HG03159 (cell line): Measurements from ENCODE around the gene TSPAN33.

Experiments
- ATAC-seq: cut with Tn5 transposase; IDR thresholded peaks from one replicate; pipeline ENCODE4 v1.9.1; 2021; ENCODE audit warnings: mild to moderate bottlenecking, moderate library complexity; ENCODE audit not compliant: unreplicated experiment

The TSPAN33 gene

DNA sequence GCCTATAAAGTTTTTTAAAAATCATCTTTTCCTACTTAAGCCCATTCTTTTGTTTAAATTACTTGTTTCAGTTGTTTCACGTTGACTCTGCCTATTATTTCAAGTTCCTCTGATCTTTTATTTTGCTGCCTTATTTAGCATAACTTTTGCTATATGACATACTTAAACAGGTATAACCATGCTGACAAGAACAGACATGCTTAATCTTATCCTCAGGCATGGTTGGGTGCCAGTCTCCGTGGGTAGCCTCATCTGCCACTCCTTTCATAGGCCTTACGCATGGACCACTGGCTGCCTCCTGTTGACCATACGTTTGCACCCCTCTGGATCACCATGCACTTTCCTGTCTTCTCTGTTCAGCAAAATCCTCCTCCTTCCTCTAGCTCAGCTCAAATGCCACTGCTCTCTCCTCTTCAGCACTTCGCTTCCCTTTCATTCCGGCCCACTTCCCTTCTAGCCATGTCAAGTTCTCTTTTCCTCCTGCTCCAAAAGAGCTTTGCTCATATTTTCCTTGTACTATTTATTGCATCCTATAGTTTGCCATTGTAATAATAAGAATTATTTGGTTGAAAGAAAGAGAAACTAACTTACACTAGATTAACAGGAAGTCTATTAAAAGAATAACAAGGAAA lies 10.0 kb upstream of the TSPAN33 start:
- no peak for ATAC-seq

DNA sequence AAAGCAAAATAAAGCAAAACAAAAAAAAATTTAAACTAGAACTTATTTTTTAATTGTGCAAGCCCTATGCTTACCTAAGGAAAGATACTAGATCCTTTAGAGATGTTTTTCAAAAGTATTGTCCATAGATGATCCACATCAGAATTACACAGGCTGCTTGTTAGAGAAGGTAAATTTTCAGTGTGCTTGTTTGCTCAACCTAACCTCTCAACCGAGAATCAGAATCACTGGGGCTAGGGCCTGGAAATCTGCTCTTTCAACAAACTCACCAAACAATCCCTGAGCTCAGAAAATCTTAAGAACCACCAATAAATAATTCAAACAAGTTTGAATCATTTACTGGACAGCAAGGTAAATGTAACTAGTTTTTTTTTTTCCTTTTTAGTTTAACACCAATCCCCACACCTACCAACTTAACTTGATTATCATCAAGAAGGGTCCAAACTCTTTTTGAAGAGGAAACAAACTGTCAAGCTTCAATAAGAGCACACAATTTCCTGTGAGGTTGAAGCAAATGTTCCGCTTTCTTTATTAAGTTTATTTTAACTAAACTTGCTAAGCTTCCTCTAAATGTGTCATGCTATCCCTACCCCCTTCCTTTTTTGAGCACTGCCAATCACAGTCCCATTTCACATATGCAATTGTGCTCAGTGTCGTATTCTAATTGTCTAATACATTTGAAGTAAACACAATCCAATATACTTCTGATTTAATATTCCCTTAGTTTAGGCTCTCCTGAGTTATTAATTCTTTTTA lies 7.4 kb upstream of the TSPAN33 start:
- no peak for ATAC-seq

DNA sequence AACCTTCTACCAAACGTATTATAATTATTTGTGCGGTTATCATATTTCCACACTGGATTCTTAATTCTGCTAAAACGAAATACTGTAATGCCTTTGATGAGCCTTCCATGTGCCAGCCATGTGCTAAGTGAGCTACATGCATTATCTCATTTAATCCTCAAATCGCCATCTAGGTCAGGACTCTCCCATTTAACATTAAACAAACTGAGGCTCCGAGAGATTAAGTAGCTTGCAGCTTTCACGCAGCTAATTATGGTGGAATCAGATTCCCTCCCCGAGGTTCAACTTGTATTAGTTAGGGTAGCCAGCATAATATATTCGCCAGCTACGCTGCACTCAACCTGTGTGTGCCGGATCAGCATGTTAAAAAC lies 798 bp upstream of the TSPAN33 start:
- no peak for ATAC-seq

DNA sequence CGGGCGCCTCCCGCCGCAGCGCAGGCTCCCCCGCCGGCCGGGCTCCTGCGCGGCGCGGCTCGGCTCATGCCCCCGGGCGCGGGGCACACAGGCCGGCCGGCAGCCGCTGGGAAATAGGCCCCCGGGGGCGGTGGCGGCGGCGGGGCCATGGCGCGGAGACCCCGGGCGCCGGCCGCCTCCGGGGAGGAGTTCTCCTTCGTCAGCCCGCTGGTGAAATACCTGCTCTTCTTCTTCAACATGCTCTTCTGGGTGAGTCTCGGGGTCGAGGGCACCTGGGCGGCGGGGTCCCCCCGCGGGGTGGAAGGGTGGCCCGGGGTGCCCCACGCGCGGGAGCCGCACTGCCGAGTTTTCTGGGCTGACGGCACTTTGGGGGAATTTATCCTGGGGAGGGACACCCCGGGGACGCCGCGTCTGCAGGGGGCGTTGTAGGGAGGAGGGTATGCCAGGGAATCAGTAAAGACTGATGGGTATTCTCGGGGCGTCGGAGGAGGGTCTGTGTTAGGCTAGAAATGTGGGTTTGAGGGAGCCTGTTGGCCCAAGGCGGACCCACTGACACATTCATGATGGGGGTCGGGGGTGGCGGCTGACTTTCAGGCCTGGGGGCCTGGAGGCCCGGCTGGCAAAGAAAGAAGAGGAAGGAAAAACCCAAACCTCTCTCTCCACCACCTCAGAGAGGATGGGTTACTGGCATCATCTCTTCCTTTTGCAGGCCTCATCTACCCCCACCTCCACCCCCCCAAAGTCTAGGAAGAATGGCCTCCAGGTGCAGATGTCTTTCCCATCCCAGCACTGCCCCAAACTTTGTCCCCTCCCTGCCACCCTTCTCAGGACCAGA lies 544 bp downstream of the TSPAN33 start:
- ATAC-seq, result peak; percentile 12

DNA sequence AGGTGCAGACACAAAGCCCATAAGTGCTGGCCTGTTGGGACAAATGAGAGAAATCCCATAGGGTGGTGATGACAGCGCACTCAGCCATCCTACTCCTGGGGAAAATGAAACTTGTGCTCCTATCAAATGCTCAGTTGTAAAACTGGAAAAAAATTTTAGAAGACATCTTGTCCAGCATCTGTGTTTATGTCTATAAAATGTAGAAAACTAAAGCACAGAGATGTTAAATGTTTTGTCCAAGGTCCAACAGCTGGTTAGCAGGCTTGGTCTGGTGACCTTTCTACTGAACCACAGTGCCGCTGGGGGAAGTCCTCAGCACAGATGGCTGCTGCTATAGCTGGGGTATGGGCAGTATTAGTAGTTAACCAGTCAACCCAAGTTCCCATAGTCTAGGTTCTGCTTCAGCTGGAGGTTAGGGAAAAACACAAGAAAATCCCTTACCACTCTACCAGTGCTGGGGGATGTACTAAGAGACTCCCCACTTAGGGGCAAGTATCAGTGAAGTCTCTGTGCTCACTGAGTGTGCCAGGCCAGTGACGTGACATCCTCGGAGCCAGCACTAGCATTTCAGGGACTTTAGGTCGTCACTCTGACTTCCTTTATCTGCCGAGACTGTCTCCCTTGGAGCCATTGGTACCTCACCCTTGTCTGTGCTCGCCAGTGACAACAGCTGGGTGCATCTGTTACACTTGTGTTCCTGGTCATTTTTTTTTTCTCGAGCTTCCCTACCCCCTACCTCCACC lies 1.9 kb downstream of the TSPAN33 start:
- ATAC-seq, result peak; percentile 64

DNA sequence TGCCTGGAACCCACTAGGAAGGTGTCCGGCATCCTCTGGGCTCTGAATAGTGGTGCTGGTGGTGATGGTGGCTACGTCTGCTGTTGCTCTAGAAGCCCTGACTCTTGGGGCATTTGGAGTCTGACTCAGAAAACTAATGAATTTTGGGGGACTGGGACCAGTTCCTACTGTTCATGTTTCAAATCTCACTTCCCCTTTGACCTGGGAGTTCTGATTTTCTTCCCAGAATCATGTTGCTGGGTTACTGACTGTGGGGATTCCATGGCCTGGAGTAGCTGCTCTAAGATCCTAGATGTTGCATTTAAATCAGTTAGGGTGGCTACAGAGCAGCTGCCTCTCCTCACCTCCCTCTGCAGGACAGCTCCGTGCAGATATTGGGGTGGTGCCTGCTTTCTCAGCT lies 3.2 kb downstream of the TSPAN33 start:
- ATAC-seq, result no peak

DNA sequence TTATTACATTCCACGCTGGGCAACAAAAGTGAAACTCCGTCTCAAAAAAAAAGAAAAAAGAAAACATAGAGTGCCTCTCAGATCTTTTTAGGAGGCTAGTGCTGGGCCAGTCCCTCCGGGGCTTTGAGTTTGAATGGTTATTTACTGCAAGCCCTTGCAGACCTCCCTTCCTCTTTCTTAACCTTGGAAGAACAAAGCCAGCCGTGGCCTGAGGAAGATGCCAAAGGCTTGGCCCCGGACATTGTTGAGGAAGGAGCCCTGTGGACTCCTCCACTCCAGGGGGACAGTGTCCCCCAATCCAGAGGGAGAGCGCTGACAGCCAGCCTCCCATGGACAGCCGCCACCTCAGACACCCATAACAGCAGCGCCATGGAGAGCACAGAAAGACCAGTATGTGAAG lies 5.0 kb downstream of the TSPAN33 start:
- ATAC-seq, result no peak

DNA sequence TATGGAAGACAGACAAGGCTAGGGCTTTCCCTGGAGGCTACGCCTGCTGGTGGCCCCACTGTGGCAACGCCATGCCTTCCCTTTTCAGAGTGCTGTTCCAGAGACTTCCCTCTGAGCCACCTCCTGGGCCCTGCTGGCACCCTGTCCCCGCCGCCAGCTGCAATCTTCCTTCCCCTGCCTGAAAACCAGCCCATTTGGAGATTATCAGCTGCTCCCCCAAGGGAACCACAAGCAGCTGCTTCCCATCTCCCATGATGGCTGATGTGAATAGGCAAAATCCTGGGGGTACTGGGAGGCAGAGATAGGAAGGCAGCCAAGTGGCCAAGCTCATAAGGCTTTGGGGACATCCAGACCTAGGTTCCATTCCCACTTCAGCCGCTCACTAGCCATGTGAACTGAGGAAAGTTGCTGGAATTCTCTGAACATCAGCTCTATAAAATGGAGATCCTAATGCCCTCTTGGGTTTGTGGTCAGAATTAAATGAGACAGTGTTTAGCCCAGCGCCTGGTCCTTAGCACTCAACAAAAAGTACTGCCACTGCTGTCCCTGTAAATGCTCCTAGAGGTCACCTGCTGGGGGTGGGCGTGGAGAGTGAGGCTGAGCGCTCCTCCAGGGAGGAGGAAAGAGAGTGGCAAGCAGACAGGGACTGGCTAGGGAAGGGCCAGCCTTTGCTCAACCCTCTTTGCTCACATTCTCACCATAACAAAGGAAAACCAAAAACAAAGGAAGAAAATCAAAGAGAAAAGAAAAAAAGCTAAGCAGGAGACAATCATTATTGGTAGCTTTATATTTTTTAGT lies 5.9 kb downstream of the TSPAN33 start:
- no peak for ATAC-seq

DNA sequence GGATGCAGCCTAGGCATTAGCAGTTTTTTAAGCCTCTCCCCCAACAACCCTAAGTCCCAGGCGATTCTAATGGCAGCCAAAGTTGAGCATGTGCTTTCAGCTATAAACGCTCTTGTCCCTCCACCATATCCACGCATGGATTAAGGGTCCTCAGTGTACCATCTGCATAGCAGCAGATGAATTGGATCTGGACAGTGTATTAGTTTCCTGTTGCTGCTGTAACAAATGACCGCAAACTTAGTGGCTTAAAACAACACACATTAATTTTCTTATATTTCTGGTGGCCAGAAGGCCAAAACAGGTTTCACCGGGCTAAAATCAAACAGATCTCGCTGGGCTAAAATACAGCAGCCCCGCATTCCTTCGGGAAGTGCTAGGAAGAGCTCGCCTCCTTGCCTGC lies 13.1 kb downstream of the TSPAN33 start:
- ATAC-seq, result no peak

DNA sequence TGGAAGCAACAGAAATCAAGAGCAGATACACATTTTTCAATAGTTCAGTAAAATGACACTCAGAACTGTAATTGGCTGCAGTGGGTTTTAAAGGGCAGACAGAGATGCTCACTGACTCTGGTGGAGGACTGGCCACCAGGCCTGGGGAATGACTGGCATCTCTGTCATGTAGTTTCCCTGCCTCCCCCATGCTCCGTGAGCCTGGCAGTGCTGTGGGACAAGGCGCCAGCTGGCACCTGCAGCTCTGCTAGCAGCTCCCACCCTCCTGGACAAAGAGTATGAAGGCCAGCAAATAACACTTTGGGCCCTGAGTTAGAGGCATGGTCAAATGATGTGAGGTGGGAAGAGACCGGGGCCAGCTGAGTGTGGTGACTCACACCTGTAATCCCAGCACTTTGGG lies 15.0 kb downstream of the TSPAN33 start:
- ATAC-seq, result no peak

DNA sequence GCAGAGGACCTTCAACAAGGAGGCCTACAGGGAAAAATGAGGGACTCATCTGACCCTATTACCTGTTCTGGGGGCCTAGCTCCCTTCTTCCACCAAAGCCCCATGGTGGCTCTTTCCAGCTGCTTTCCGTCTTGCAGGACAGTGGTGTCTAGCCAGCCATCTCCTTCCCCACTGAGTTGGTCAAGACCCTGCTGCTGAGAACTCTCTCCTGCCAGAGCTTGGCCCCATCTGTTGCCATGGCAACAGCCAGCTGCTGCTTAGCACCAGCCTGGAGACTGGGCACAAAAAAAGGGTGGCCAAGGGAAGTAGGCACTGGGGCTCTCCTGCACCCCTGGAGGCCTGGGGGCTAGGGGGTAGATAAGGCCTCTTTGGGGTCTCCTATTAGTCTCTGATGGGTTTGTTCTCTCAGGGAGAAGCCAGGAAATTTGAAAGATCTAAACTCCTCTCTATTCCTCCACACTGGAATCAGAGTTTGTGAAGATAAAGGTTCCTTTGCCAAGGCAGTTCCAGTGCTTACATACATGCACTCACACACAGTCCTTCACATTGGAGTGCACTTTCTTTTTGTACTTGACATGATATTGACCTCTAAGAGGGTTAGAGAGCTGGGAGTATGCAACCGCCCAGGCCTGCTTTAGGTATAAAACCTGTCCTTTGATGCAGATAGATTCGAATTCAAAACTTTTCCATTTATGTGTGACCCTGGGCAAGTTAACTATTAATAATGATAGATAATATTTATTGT lies 15.8 kb downstream of the TSPAN33 start:
- ATAC-seq, result no peak

DNA sequence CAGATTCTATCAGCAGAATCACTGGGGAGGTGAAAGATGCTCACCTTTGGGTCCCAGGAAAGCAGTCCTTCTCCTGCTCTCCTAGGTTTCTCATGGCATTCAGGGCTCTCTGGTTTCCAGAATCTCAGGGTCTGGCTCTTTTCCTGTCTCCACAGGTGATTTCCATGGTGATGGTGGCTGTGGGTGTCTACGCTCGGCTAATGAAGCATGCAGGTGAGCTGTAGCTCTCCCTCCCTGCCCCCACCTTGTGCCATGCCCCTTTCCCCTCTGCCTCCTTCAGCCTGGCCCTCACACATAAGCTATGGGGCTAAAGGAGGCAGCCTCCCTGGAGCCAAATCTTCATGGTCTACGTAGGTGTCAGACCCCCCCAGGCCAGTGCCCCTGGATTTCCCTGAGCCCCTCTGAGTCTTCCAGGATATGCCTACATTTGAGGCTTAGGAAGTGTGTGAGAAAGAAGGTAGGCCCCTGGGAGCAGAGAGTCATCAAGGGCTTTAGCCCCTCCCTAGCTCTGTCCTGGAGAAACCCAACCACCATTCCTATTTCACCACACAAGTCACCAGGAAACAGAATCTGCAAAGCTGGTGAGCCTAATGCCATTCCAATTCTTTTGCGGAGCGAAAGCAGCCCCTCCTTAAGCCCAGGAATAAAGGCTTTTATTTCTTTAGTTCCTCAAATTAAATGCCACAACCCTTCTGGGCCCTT lies 17.2 kb downstream of the TSPAN33 start:
- no peak for ATAC-seq

DNA sequence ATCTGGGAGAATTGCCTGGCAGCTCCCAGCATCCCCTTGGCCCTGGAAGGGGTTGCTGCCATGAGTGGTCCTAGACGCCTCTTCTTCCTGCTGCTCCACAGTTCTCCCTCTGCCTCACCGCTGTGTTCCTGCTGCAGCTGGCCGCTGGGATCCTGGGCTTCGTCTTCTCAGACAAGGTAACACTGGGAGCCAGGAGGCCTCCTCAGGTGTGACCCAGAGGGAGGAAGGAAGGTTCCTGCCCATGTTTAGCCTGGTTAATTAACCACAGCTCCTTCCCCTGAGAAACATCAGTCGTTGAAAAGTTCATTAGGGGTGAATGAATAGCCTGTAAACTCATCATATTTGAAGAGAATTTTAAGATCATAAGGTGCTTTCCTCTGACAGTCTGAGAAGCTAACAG lies 18.2 kb downstream of the TSPAN33 start:
- no peak for ATAC-seq

DNA sequence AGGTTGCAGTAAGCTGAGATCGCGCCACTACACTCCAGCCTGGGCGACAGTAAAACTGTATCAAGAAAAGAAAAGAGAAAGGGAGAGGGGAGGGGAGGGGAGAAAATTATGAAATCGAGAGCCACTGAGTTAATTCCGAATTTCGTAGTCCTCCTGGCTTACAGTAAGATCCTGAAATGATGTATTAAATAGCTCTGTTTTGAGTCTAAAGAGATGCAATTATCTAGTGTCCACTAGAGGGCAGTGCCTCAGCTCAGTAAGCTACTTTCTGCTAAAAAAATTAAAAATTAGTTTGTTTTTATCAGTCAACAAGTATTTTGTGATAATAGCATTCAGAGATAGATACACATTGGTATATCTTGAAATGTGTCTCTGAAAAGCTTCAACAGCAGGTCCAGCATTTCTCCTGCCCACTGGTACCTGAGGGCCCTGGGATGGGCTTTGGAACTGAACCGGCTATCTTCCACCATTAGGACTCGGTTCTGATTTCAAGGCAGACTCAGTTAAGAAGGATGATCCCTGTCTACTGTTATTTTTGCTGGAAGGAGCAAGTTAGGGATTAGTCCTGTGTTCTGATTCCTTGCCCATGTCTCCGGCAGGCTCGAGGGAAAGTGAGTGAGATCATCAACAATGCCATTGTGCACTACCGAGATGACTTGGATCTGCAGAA lies 19.5 kb downstream of the TSPAN33 start:
- ATAC-seq, result no peak

DNA sequence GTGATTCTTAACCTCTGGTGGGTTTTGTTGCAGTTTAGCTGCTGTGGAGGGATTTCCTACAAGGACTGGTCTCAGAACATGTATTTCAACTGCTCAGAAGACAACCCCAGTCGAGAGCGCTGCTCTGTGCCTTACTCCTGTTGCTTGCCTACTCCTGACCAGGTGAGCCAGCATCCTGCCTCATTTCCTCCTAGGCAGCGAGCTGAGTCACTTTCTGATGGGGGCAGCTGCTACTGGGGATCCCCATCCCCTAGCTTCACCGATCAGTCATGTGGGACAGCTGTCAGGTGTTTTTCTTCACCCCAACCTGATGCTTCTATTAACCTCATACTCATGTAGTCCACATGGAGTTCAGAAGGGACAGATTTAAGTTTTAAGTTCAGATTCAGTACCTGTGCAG lies 22.2 kb downstream of the TSPAN33 start:
- peak; percentile 45 for ATAC-seq

DNA sequence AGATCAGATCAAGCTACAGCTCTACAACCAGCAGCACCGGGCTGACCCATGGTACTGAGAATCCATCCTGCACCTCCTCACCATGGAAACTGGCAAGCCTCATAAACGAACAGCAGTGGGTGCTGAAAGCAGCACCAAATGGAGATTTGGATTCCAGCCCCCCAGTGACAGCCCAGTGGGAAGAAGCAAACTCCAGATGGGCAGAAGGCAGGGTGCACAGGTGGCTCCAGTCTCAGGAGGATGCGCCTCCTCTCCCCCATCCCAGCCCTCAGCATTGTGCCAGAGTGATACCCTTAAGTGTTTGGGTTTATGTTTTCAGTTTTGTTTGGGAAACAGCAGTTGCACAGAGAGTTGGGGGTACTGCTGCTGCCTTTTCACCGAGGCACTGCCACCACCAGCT lies 23.3 kb downstream of the TSPAN33 start:
- no peak for ATAC-seq

DNA sequence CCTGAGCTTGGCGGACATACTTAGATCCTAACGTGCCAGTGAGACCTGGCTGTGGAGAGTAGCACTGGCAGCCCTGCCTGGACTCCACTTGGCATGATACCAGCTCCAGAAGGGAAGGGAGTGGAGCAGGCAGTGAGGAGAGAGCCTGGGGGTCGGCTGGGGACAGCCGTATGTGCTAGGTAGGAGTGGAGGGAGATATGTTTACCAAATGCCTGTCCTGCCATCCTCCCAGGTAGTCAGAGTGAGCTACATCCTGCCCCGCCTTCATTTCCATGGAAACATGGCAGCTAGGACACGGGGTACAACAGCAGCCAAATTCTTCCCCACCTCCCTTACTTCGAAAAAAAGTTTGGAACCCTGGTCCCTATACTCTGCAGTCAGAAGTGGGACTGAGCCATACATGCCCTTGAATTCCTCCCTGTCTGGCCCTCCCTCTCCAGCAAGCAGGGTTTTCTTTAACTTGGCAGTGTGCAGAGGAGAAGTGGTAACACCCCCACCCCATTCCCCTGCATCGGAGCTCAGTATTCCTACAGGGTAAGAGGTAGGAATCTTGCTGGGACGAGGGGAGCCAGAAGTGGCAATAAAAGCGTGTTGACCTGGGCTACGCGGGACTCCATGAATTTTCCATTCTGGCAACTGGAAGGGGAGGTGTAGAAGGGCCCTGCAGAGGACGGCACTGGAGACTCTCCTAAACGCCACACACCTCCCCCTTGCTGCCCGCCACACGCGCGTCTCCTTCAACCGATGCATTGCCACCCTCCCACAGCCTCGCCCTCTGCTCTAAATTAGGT lies 23.9 kb downstream of the TSPAN33 start:
- ATAC-seq, result no peak

DNA sequence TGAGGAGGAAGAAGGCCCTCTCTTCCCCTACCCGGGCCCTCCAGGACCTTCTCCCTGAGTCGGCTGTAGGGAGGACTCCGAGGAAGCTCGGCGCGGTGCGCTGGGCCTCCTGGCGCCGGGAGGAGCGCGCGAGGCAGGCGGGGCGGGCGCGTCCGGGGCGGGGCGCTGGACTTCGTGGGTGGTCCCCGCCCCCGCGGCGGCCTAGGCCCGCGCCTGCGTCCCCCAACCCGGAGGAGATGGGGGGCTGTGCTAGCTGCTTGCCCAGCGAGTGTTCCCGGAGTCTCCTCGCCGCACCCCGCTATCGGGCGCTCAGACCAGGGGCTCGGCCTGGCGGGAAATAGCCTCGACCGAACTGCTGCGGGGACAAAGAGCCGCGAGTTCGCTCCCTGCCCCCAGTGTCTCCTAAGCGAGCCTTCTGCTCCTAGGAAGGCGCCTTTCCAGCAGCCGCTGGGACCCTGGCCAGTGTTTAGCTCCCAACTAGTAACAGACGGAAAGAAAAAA lies 24.7 kb downstream of the TSPAN33 start:
- ATAC-seq, result peak; percentile 48
